DOHH2 (cell line): ENCODE measurements around the gene KIF13A.
"Not testable (repeated sequence)": the region's sequence is repeated elsewhere in the genome, so short reads cannot be mapped to it uniquely, and the experiment has no call there.

Experiments
- H3F3A ChIP-seq: fragments of 200-600 bp; sonication (generic), shearing (Covaris generic); 2 replicates; pipeline ENCODE4 v1.6.0; 2016; ENCODE audit warnings: antibody characterized with exemption, mild to moderate bottlenecking; ENCODE audit not compliant: control insufficient read depth, insufficient read depth
- H3K27ac ChIP-seq: fragments of 200-600 bp; sonication (generic); 2 replicates; pipeline ENCODE4 v1.5.1; 2014; ENCODE audit warnings: low read depth, mild to moderate bottlenecking, low read length, moderate library complexity
- H3K27me3 ChIP-seq: fragments of 200-600 bp; sonication (generic); 2 replicates; pipeline ENCODE4 v1.6.1; 2014; ENCODE audit warnings: mild to moderate bottlenecking, low read length, mixed read lengths; ENCODE audit not compliant: control insufficient read depth
- H3K36me3 ChIP-seq: fragments of 200-600 bp; sonication (generic); 2 replicates; pipeline ENCODE4 v1.6.1; 2014; ENCODE audit warnings: mild to moderate bottlenecking, low read length, moderate library complexity, mixed read lengths; ENCODE audit not compliant: control insufficient read depth
- H3K4me1 ChIP-seq: fragments of 200-600 bp; sonication (generic); 2 replicates; pipeline ENCODE4 v1.6.1; 2014; ENCODE audit warnings: mild to moderate bottlenecking, low read length, mixed read lengths; ENCODE audit not compliant: control insufficient read depth
- H3K4me2 ChIP-seq: fragments of 200-600 bp; sonication (generic); 2 replicates; pipeline ENCODE4 v1.6.0; 2014; ENCODE audit warnings: mild to moderate bottlenecking, low read length, moderate library complexity
- H3K4me3 ChIP-seq: fragments of 200-600 bp; sonication (generic); 2 replicates; pipeline ENCODE4 v1.5.1; 2014; ENCODE audit warnings: mild to moderate bottlenecking, low read length, mixed read lengths
- H3K79me2 ChIP-seq: fragments of 200-600 bp; sonication (generic); 2 replicates; pipeline ENCODE4 v1.6.1; 2014; ENCODE audit warnings: mild to moderate bottlenecking, low read length, mixed read lengths; ENCODE audit not compliant: control insufficient read depth
- H3K9me2 ChIP-seq: fragments of 200-600 bp; sonication (generic); replicated peaks from 2 replicates; pipeline ENCODE4 v1.6.1; 2014; ENCODE audit warnings: mild to moderate bottlenecking, low read length, mixed read lengths; ENCODE audit not compliant: control insufficient read depth
- H3K9me3 ChIP-seq: fragments of 200-600 bp; sonication (generic); 2 replicates; pipeline ENCODE4 v1.6.1; 2014; ENCODE audit warnings: antibody characterized with exemption, low read length, mixed read lengths; ENCODE audit not compliant: control insufficient read depth, insufficient read depth
- H4K20me1 ChIP-seq: fragments of 200-600 bp; sonication (generic); 2 replicates; pipeline ENCODE4 v1.6.0; 2014; ENCODE audit warnings: low read depth, mild to moderate bottlenecking, antibody characterized with exemption, low read length, moderate library complexity; ENCODE audit not compliant: control insufficient read depth, insufficient read depth
- EZH2phosphoT487 ChIP-seq: fragments of 200-600 bp; sonication (generic); IDR thresholded peaks from 2 replicates; pipeline ENCODE4 v1.6.1; 2017; ENCODE audit warnings: borderline replicate concordance, mild to moderate bottlenecking, antibody characterized with exemption, low read length, moderate library complexity, mixed read lengths
- TF ChIP-seq, protein P1 (sequence below): fragments of 200-600 bp; sonication (generic); IDR thresholded peaks from one replicate; pipeline ENCODE4 v1.5.1; 2014; ENCODE audit warnings: antibody characterized with exemption, mild to moderate bottlenecking, low read depth, low read length; ENCODE audit not compliant: poor library complexity, severe bottlenecking

The KIF13A gene

DNA sequence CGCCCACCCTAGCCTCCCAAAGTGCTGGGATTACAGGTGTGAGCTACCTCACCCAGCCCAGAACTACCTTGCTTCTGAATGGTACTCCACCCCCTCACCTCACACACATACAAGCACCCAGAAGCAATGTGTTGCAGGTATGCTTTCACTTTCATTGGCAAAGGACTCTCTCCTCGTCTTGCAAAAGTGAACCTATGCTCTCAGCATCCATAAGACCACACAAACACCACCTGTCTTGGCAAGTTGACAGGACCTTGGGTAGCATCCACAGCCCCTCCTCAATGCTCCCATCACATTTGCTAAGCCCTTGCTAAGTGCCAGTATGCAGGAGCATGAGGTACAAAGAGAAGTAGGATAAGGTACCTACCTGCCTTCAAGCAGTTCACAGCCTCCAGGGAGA lies 3.7 kb downstream of the KIF13A start:
- H4K20me1 ChIP-seq, result no peaks in the 10 kb centered on the region
- H3K4me2 ChIP-seq, result no peak overlapping the region
- no peaks in the 10 kb centered on the region for H3K9me2 ChIP-seq
- no peak overlapping the region for H3K4me3 ChIP-seq
- H3K27me3 ChIP-seq, result peaks cover 50% of the 10 kb centered on the region
- no peak overlapping the region for H3K27ac ChIP-seq
- H3F3A ChIP-seq, result no peaks in the 10 kb centered on the region
- no peaks in the 10 kb centered on the region for H3K36me3 ChIP-seq
- H3K4me1 ChIP-seq, result peaks cover 11% of the 10 kb centered on the region
- H3K79me2 ChIP-seq, result no peaks in the 10 kb centered on the region
- TF ChIP-seq EZH2phosphoT487, result no peak
- TF ChIP-seq, protein P1, sequence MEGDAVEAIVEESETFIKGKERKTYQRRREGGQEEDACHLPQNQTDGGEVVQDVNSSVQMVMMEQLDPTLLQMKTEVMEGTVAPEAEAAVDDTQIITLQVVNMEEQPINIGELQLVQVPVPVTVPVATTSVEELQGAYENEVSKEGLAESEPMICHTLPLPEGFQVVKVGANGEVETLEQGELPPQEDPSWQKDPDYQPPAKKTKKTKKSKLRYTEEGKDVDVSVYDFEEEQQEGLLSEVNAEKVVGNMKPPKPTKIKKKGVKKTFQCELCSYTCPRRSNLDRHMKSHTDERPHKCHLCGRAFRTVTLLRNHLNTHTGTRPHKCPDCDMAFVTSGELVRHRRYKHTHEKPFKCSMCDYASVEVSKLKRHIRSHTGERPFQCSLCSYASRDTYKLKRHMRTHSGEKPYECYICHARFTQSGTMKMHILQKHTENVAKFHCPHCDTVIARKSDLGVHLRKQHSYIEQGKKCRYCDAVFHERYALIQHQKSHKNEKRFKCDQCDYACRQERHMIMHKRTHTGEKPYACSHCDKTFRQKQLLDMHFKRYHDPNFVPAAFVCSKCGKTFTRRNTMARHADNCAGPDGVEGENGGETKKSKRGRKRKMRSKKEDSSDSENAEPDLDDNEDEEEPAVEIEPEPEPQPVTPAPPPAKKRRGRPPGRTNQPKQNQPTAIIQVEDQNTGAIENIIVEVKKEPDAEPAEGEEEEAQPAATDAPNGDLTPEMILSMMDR, result no peak
- no peaks in the 10 kb centered on the region for H3K9me3 ChIP-seq

DNA sequence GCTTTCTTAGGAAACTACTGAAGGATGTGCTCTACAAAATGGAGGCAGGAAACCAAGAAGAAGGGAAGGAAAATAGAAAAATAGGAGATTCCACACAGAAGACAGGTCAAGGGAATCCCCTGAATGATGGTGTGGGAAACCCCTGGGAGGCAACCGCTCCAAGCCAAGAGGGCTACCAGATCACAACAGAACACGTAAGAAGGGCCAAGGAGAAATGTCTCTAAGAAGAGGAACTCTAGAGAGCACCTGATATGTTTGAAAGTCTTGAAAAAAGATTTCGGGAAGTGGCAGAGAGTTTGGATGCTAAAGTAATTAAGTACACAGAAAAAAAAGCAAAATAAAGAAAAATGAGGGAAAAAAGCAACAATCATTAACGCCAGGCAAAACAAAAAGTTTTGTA lies 7.1 kb downstream of the KIF13A start:
- TF ChIP-seq, protein P1, result no peak
- no peak for TF ChIP-seq EZH2phosphoT487
- no peak overlapping the region for H3K4me2 ChIP-seq
- H4K20me1 ChIP-seq, result no peaks in the 10 kb centered on the region

DNA sequence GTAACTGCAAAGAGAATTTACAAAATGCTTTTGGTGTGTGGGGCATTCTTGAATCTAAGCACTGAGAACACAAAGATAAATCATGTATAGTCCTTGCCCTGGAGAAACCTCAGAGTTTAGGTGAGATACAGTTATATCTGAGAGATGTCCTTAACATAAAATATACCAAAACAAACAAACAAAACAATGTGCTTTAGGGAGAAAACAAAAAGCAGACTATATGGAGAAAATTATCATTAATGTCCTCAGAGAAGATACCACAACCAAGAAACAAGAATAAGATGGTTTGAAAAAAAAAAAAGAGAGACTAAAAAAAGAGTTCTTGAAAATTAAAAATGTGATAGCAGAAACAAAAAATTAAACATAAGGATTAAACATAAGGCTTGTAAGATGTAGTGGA lies 8.0 kb downstream of the KIF13A start:
- Histone ChIP-seq H3K9me3 (no peaks in the 10 kb centered on the region), H3K9me2 (no peaks in the 10 kb centered on the region), H3K27me3 (peaks cover 14% of the 10 kb centered on the region), H3K36me3 (no peaks in the 10 kb centered on the region), H4K20me1 (no peaks in the 10 kb centered on the region), H3K4me1 (peaks cover 5% of the 10 kb centered on the region; the same call in 1 of the 2 replicates), H3K27ac (no peak overlapping the region), H3K79me2 (no peaks in the 10 kb centered on the region), H3K4me3 (no peak overlapping the region), H3K4me2 (no peak overlapping the region), H3F3A (no peaks in the 10 kb centered on the region)
- no peak for TF ChIP-seq EZH2phosphoT487
- TF ChIP-seq, protein P1, result no peak

More for the DNA sequence above, 7.1 kb downstream of the KIF13A start:
- no peaks in the 10 kb centered on the region for H3K9me2 ChIP-seq
- H3K4me3 ChIP-seq, result no peak overlapping the region
- no peaks in the 10 kb centered on the region for H3K36me3 ChIP-seq
- no peaks in the 10 kb centered on the region for H3K9me3 ChIP-seq
- H3F3A ChIP-seq, result no peaks in the 10 kb centered on the region
- H3K4me1 ChIP-seq, result peaks cover 5% of the 10 kb centered on the region; the same call in 1 of the 2 replicates
- H3K79me2 ChIP-seq, result no peaks in the 10 kb centered on the region
- peaks cover 23% of the 10 kb centered on the region for H3K27me3 ChIP-seq
- no peak overlapping the region for H3K27ac ChIP-seq

DNA sequence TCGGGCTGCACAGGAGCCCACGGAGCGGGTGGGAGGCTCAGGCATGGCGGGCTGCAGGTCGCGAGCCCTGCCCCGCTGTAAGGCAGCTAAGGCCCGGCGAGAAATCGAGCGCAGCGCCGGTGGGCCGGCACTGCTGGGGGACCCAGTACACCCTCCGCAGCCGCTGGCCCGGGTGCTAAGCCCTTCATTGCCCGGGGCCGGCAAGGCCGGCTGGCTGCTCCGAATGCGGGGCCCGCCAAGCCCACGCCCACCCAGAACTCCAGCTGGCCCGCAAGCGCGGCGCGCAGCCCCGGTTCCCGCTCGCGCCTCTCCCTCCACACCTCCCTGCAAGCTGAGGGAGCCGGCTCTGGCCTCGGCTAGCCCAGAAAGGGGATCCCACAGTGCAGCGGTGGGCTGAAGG lies 11.2 kb downstream of the KIF13A start:
- H3K79me2 ChIP-seq, H3K4me3 ChIP-seq: not testable (repeated sequence)

More for the DNA sequence above, 11.2 kb downstream of the KIF13A start:
- not testable (repeated sequence) for H3K4me2 ChIP-seq, H4K20me1 ChIP-seq, H3K9me2 ChIP-seq, H3K36me3 ChIP-seq, H3K9me3 ChIP-seq, H3K27ac ChIP-seq, H3F3A ChIP-seq, H3K27me3 ChIP-seq, H3K4me1 ChIP-seq
